CD14-positive monocyte (primary cell): ENCODE results near the gene SETBP1. TPM values are rescaled to one million over a fixed set of nuclear protein-coding genes. Genes with fewer than 3 reads are reported as not detected.

Experiments
- DNase-seq, 3 donors: peaks; one replicate each; pipeline ENCODE4 v3.0.0-alpha.2; 2011 to 2022
- H2AFZ ChIP-seq: 2 replicates; pipeline ENCODE4 v1.6.0; 2012; ENCODE audit warnings: mild to moderate bottlenecking, low read depth, low read length, inconsistent platforms; ENCODE audit not compliant: insufficient read depth, poor library complexity, severe bottlenecking
- H3K27ac ChIP-seq, 2 donors: 1 replicate in 1 of 2; 2 replicates in 1 of 2; pipeline ENCODE4 v1.5.1; 2012 to 2013; ENCODE audit warnings: low read length in 2 of 2, control low read depth in 1 of 2, inconsistent platforms in 1 of 2, low read depth in 1 of 2, mild to moderate bottlenecking in 1 of 2
- H3K27me3 ChIP-seq, 2 donors: one replicate each; pipeline versions ENCODE4 v1.6.0 to v1.6.1; 2011 to 2013; ENCODE audit warnings: low read length in 2 of 2; ENCODE audit not compliant: control insufficient read depth in 2 of 2, insufficient read depth in 2 of 2
- H3K36me3 ChIP-seq, 2 donors: replicated peaks in 1 of 2; 1 replicate in 1 of 2; 2 replicates in 1 of 2; pipeline versions ENCODE4 v1.5.1 to v1.6.1; 2012 to 2013; ENCODE audit warnings: low read length in 2 of 2, control low read depth in 1 of 2, inconsistent platforms in 1 of 2, mild to moderate bottlenecking in 1 of 2; ENCODE audit not compliant: insufficient read depth in 2 of 2, control insufficient read depth in 1 of 2
- H3K4me1 ChIP-seq, 2 donors: 1 replicate in 1 of 2; 2 replicates in 1 of 2; pipeline versions ENCODE4 v1.5.1 to v1.6.1; 2012 to 2013; ENCODE audit warnings: low read length in 2 of 2, control low read depth in 1 of 2, inconsistent platforms in 1 of 2, mild to moderate bottlenecking in 1 of 2, moderate library complexity in 1 of 2; ENCODE audit not compliant: insufficient read depth in 2 of 2, control insufficient read depth in 1 of 2
- H3K4me2 ChIP-seq: replicated peaks from 2 replicates; pipeline ENCODE3; 2012; ENCODE audit warnings: low read length, moderate library complexity, mild to moderate bottlenecking; ENCODE audit not compliant: poor library complexity, severe bottlenecking; ENCODE audit errors: extremely low read depth
- H3K4me3 ChIP-seq, 3 experiments: fragments of 200-600 bp in 1 of 3; sonication (generic) in 1 of 3; replicated peaks in 1 of 3; 1 replicate in 2 of 3; 2 replicates in 1 of 3; pipeline ENCODE4 v1.5.1; 2011 to 2013; ENCODE audit warnings: low read length in 3 of 3, mild to moderate bottlenecking in 3 of 3, control low read depth in 2 of 3, low read depth in 2 of 3, inconsistent platforms in 1 of 3, moderate library complexity in 1 of 3
- H3K79me2 ChIP-seq: 2 replicates; pipeline ENCODE4 v1.6.0; 2012; ENCODE audit warnings: mild to moderate bottlenecking, control low read depth, inconsistent platforms, low read length, moderate library complexity; ENCODE audit not compliant: insufficient read depth
- H3K9ac ChIP-seq: 2 replicates; pipeline ENCODE4 v1.6.0; 2017; ENCODE audit warnings: low read length, mild to moderate bottlenecking; ENCODE audit not compliant: insufficient read depth, poor library complexity, severe bottlenecking
- H3K9me3 ChIP-seq, 2 donors: replicated peaks in 1 of 2; 1 replicate in 1 of 2; 2 replicates in 1 of 2; pipeline versions ENCODE4 v1.5.1 to v1.6.1; 2012 to 2013; ENCODE audit warnings: low read length in 2 of 2, control low read depth in 1 of 2; ENCODE audit not compliant: control insufficient read depth in 1 of 2, insufficient read depth in 1 of 2
- H4K20me1 ChIP-seq: 2 replicates; pipeline ENCODE4 v1.6.0; 2012; ENCODE audit warnings: mild to moderate bottlenecking, low read length, control low read depth, moderate library complexity; ENCODE audit not compliant: insufficient read depth
- H3K27ac Mint-ChIP-seq, 7 donors: one replicate each; pipeline ENCODE4 v1.8.0; 2020; ENCODE audit warnings: mild to moderate bottlenecking in 7 of 7, mixed read lengths in 7 of 7, moderate library complexity in 6 of 7, inconsistent platforms in 2 of 7
- H3K27me3 Mint-ChIP-seq, 3 donors: one replicate each; pipeline ENCODE4 v1.8.0; 2021 to 2022; ENCODE audit warnings: low read depth in 3 of 3, mild to moderate bottlenecking in 3 of 3, mixed read lengths in 3 of 3, moderate library complexity in 3 of 3, inconsistent platforms in 1 of 3
- H3K36me3 Mint-ChIP-seq, 2 donors: one replicate each; pipeline ENCODE4 v1.8.0; 2020; ENCODE audit warnings: mixed read lengths in 2 of 2, inconsistent platforms in 1 of 2, mild to moderate bottlenecking in 1 of 2
- H3K4me1 Mint-ChIP-seq: one replicate; pipeline ENCODE4 v1.8.0; 2020; ENCODE audit warnings: mild to moderate bottlenecking, mixed read lengths
- H3K4me3 Mint-ChIP-seq, 2 donors: one replicate each; pipeline ENCODE4 v1.8.0; 2020; ENCODE audit warnings: mild to moderate bottlenecking in 2 of 2, mixed read lengths in 2 of 2, moderate library complexity in 1 of 2
- H3K9me3 Mint-ChIP-seq, 7 donors: one replicate each; pipeline ENCODE4 v1.8.0; 2020 to 2022; ENCODE audit warnings: mixed read lengths in 7 of 7, mild to moderate bottlenecking in 6 of 7, moderate library complexity in 6 of 7, inconsistent platforms in 2 of 7
- CTCF ChIP-seq: fragments of 200-600 bp; IDR thresholded peaks from one replicate; pipeline ENCODE4 v1.8.0; 2022; ENCODE audit warnings: antibody characterized with exemption, mild to moderate bottlenecking
- WGBS: methylation state at CpG from one replicate; pipeline ENCODE4 v1.1.5; 2013; ENCODE audit warnings: missing lambda C conversion rate; ENCODE audit not compliant: insufficient coverage; 5-methylcytosine and 5-hydroxymethylcytosine counted together
- intact Hi-C, 2 donors: fragments of 100-400 bp; cut with micrococcal nuclease; formaldehyde crosslinking; loops; one replicate each; pipeline versions ENCODE4 v1.15.0 to v1.15.1; 2023
- polyA plus RNA-seq, 3 donors: library from polyadenylated mRNA; depleted of rRNA in 1 of 3; unstranded in 2 of 3; stranded (reverse) in 1 of 3; fragments of 300-500 nt in 2 of 3; fragments of >200 nt in 1 of 3; fragmentation: Illumina TruSeq in 2 of 3; gene quantifications; 1 replicate in 2 of 3; 2 replicates in 1 of 3; pipeline ENCODE4 v1.2.3, GENCODE V29; 2012 to 2021

The SETBP1 gene
- polyA plus RNA-seq, 3 donors, result 0.01 to 1.2 TPM; not detected in 1

GRCh38 chr18:44918142-44918476 is 237.4 kb downstream of the SETBP1 start:
- peaks cover 0 to 4% (median 0%) of the 10 kb centered on the region in 7 donors for H3K9me3 Mint-ChIP-seq
- H3K4me3 ChIP-seq, result no peak overlapping the region
- H3K4me3 Mint-ChIP-seq, result no peak overlapping the region
- no peaks in the 10 kb centered on the region for H3K36me3 Mint-ChIP-seq
- peaks cover 0 to 3% (median 1%) of the 10 kb centered on the region in 3 donors for H3K27me3 Mint-ChIP-seq
- no peak overlapping the region for H2AFZ ChIP-seq
- no peaks in the 10 kb centered on the region for H3K79me2 ChIP-seq
- WGBS, result 100% methylated on average over 2 of the region's 4 CpGs
- TF ChIP-seq CTCF, result no peak
- intact Hi-C loops, result no loop called here
- no peaks in the 10 kb centered on the region for H3K4me1 Mint-ChIP-seq
- no peak for DNase-seq
- no peak overlapping the region for H3K27ac Mint-ChIP-seq
- H4K20me1 ChIP-seq, result no peaks in the 10 kb centered on the region
- H3K4me2 ChIP-seq, result no peak overlapping the region
- H3K36me3 ChIP-seq, result no peaks in the 10 kb centered on the region
- no peak overlapping the region for H3K9ac ChIP-seq
- H3K9me3 ChIP-seq, result no peaks in the 10 kb centered on the region
- no peaks in the 10 kb centered on the region for H3K4me1 ChIP-seq
- H3K27me3 ChIP-seq, result no peaks in the 10 kb centered on the region
- H3K27ac ChIP-seq, result no peak overlapping the region

GRCh38 chr18:44920441-44920840 is 239.8 kb downstream of the SETBP1 start:
- intact Hi-C loops, result no loop called here

More at GRCh38 chr18:44920441-44920840, 239.8 kb downstream of the SETBP1 start:
- H3K4me2 ChIP-seq, result no peak overlapping the region
- no peak for TF ChIP-seq CTCF
- H3K27me3 ChIP-seq, result no peaks in the 10 kb centered on the region
- H3K79me2 ChIP-seq, result no peaks in the 10 kb centered on the region
- no peak overlapping the region for H3K4me3 Mint-ChIP-seq
- H3K27ac ChIP-seq, result no peak overlapping the region
- no peaks in the 10 kb centered on the region for H3K9me3 ChIP-seq
- H3K36me3 Mint-ChIP-seq, result no peaks in the 10 kb centered on the region
- H3K4me1 ChIP-seq, result no peaks in the 10 kb centered on the region
- H2AFZ ChIP-seq, result no peak overlapping the region
- peaks cover 0 to 4% (median 0%) of the 10 kb centered on the region in 7 donors for H3K9me3 Mint-ChIP-seq
- no peak overlapping the region for H3K4me3 ChIP-seq
- H3K27me3 Mint-ChIP-seq, result peaks cover 0 to 3% (median 0%) of the 10 kb centered on the region in 3 donors
- no peak overlapping the region for H3K27ac Mint-ChIP-seq
- WGBS, result 95% methylated on average over 4 of the region's 4 CpGs
- H3K36me3 ChIP-seq, result no peaks in the 10 kb centered on the region
- no peaks in the 10 kb centered on the region for H3K4me1 Mint-ChIP-seq
- no peak overlapping the region for H3K9ac ChIP-seq
- no peak for DNase-seq
- H4K20me1 ChIP-seq, result no peaks in the 10 kb centered on the region
